Measurements from ENCODE around the gene EP400.

EP400 gene

DNA sequence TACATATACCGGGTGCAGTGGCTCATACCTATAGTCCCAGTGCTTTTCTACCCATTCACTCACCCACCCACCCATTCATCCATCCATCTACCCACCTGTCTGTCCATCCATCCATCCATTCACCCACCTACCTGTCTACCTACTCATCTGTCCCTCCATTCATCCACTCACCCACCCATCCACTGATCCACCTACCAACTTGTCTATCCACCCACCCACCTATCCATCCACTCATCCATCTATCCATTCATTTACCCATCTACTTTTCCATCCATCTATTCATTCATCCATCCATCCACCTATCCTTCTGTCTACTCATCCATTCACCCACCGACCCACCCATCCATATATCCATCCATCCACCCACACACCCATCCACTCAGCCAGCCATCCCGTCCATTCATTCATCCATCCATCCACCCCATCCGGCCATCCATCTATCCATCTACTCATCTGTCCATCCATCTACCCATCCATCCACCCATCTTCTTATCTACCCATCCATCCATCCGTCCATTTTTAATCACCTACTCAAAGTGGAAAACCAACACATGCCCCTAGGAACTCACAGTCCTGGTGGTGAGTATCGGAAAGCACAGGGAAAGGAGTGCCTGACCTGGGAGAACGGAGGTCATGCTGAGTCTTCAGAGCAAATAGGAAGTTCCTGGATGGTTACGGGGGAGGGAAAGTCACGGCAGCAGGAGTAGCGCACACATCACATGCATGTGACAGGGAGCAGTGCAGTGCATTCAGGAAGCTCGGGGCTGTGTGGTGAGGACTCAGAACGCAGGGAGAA, 174.4 kb downstream of the EP400 start:
- peak; percentile 52 for DNase-seq (ENCODE audit: low read depth)

- peak; percentile 54 for DNase-seq (ENCODE audit: low read depth)
These were observed 175.2 kb downstream of the EP400 start for GRCh38 chr12:132124766-132125425.

GRCh38 chr12:132125736-132126135, 176.0 kb downstream of the EP400 start:
- DNase-seq (ENCODE audit: low read depth), result no peak

GRCh38 chr12:132127041-132127440, 177.3 kb downstream of the EP400 start:
- DNase-seq (ENCODE audit: low read depth), result no peak

- no peak for DNase-seq (ENCODE audit: low read depth)
These were observed 179.3 kb downstream of the EP400 start for GRCh38 chr12:132129007-132129406.

GRCh38 chr12:132130690-132131089, 180.9 kb downstream of the EP400 start:
- DNase-seq (ENCODE audit: low read depth), result no peak
